ENCODE measurements around the gene DIAPH1.

The DIAPH1 gene

GRCh38 chr5:141519605-141520565 lies 98.9 kb downstream of the DIAPH1 start:
- DNase-seq (ENCODE audit: low read depth) = no peak
- no peak for TF ChIP-seq CTCF (IDR thresholded peaks at IDR 0.05; ENCODE audit: control insufficient read depth, insufficient read depth, low read depth, low read length, missing control alignments)
- H3K4me3 ChIP-seq (ENCODE audit: control insufficient read depth, low read depth, low read length) = no peak overlapping the region

GRCh38 chr5:141518618-141519015 lies 100.2 kb downstream of the DIAPH1 start:
- no peak for DNase-seq (ENCODE audit: low read depth)
- no peak for TF ChIP-seq CTCF (IDR thresholded peaks at IDR 0.05; ENCODE audit: control insufficient read depth, insufficient read depth, low read depth, low read length, missing control alignments)

GRCh38 chr5:141517880-141518617 lies 100.8 kb downstream of the DIAPH1 start:
- no peak overlapping the region for H3K4me3 ChIP-seq (ENCODE audit: control insufficient read depth, low read depth, low read length)
- DNase-seq (ENCODE audit: low read depth) = no peak
- no peak for TF ChIP-seq CTCF (IDR thresholded peaks at IDR 0.05; ENCODE audit: control insufficient read depth, insufficient read depth, low read depth, low read length, missing control alignments)

More at GRCh38 chr5:141518618-141519015, 100.2 kb downstream of the DIAPH1 start:
- no peak overlapping the region for H3K4me3 ChIP-seq (ENCODE audit: control insufficient read depth, low read depth, low read length)

- no peak overlapping the region for H3K4me3 ChIP-seq (ENCODE audit: control insufficient read depth, low read depth, low read length)
- no peak for TF ChIP-seq CTCF (IDR thresholded peaks at IDR 0.05; ENCODE audit: control insufficient read depth, insufficient read depth, low read depth, low read length, missing control alignments)
- no peak for DNase-seq (ENCODE audit: low read depth)
These were observed 101.5 kb downstream of the DIAPH1 start for GRCh38 chr5:141517312-141517711.

- no peak for DNase-seq (ENCODE audit: low read depth)
- TF ChIP-seq CTCF (IDR thresholded peaks at IDR 0.05; ENCODE audit: control insufficient read depth, insufficient read depth, low read depth, low read length, missing control alignments) = no peak
- H3K4me3 ChIP-seq (ENCODE audit: control insufficient read depth, low read depth, low read length) = no peak overlapping the region
These were observed 102.2 kb downstream of the DIAPH1 start for GRCh38 chr5:141516672-141517025.

- DNase-seq (ENCODE audit: low read depth) = no peak
- TF ChIP-seq CTCF (IDR thresholded peaks at IDR 0.05; ENCODE audit: control insufficient read depth, insufficient read depth, low read depth, low read length, missing control alignments) = no peak
- no peak overlapping the region for H3K4me3 ChIP-seq (ENCODE audit: control insufficient read depth, low read depth, low read length)
These were observed 102.7 kb downstream of the DIAPH1 start for GRCh38 chr5:141515946-141516671.
